Liver (tissue), 9 donors: Measurements from ENCODE around the gene SH3RF3. TPM values are rescaled to one million over a fixed set of nuclear protein-coding genes. Genes with fewer than 3 reads are reported as not detected.

ENCODE experiments used
- DNase-seq: peaks from one replicate; pipeline ENCODE4 v3.0.0-alpha.2; 2017; ENCODE audit warnings: low spot score
- H3K27ac ChIP-seq, 2 donors: one replicate each; pipeline ENCODE4 v1.7.0; 2013; ENCODE audit warnings: inconsistent platforms in 2 of 2, low read length in 2 of 2, control low read depth in 1 of 2, low read depth in 1 of 2, mild to moderate bottlenecking in 1 of 2
- H3K27me3 ChIP-seq, 4 donors: one replicate each; pipeline versions ENCODE4 v1.6.1 to v1.7.0; 2013; ENCODE audit warnings: low read length in 3 of 4, inconsistent platforms in 1 of 4, mild to moderate bottlenecking in 1 of 4, moderate library complexity in 1 of 4; ENCODE audit not compliant: control insufficient read depth in 4 of 4, insufficient read depth in 4 of 4
- H3K36me3 ChIP-seq, 4 donors: one replicate each; pipeline versions ENCODE4 v1.6.1 to v1.7.0; 2013; ENCODE audit warnings: low read length in 3 of 4, mild to moderate bottlenecking in 3 of 4, low read depth in 1 of 4, moderate library complexity in 1 of 4; ENCODE audit not compliant: control insufficient read depth in 4 of 4, insufficient read depth in 3 of 4
- H3K4me1 ChIP-seq, 4 donors: one replicate each; pipeline versions ENCODE4 v1.6.1 to v1.7.0; 2013; ENCODE audit warnings: low read length in 3 of 4, mild to moderate bottlenecking in 3 of 4, moderate library complexity in 1 of 4; ENCODE audit not compliant: control insufficient read depth in 4 of 4, insufficient read depth in 4 of 4
- H3K4me3 ChIP-seq, 3 donors: one replicate each; pipeline versions ENCODE4 v1.6.1 to v1.7.0; 2013; ENCODE audit warnings: low read length in 3 of 3, control low read depth in 1 of 3, low read depth in 1 of 3, mild to moderate bottlenecking in 1 of 3
- H3K9ac ChIP-seq, 2 donors: one replicate each; pipeline ENCODE4 v1.7.0; 2013; ENCODE audit warnings: low read length in 2 of 2, mild to moderate bottlenecking in 2 of 2, moderate library complexity in 2 of 2, control low read depth in 1 of 2, low read depth in 1 of 2
- H3K9me3 ChIP-seq, 4 donors: one replicate each; pipeline versions ENCODE4 v1.6.1 to v1.7.0; 2013; ENCODE audit warnings: low read length in 3 of 4; ENCODE audit not compliant: control insufficient read depth in 4 of 4
- EGR1 ChIP-seq, 2 donors: IDR thresholded peaks; 2 replicates each; pipeline ENCODE4 v1.6.1; 2016 to 2018; ENCODE audit warnings: antibody characterized with exemption in 2 of 2, low read depth in 2 of 2
- FOXA1 ChIP-seq: IDR thresholded peaks from 2 replicates; pipeline ENCODE4 v1.6.1; 2016; ENCODE audit warnings: antibody characterized with exemption
- FOXA2 ChIP-seq: IDR thresholded peaks from 2 replicates; pipeline ENCODE4 v1.6.1; 2016; ENCODE audit warnings: antibody characterized with exemption
- GABPA ChIP-seq, 2 donors: IDR thresholded peaks in 1 of 2; conservative IDR thresholded peaks in 1 of 2; 2 replicates each; pipeline ENCODE4 v1.6.1; 2016; ENCODE audit warnings: antibody characterized with exemption in 2 of 2, mild to moderate bottlenecking in 1 of 2, moderate library complexity in 1 of 2
- HNF4A ChIP-seq, 2 donors: conservative IDR thresholded peaks; 2 replicates each; pipeline ENCODE4 v1.6.1; 2016; ENCODE audit warnings: antibody characterized with exemption in 2 of 2, mild to moderate bottlenecking in 2 of 2
- HNF4G ChIP-seq: IDR thresholded peaks from 2 replicates; pipeline ENCODE4 v1.6.1; 2016; ENCODE audit warnings: antibody characterized with exemption
- NR2F2 ChIP-seq: IDR thresholded peaks from 2 replicates; pipeline ENCODE4 v1.6.1; 2016; ENCODE audit warnings: antibody characterized with exemption
- RAD21 ChIP-seq, 2 donors: IDR thresholded peaks; 2 replicates each; pipeline ENCODE4 v1.6.1; 2016; ENCODE audit warnings: antibody characterized with exemption in 2 of 2, mild to moderate bottlenecking in 2 of 2
- RXRA ChIP-seq, 2 donors: IDR thresholded peaks; 2 replicates each; pipeline ENCODE4 v1.6.1; 2017 to 2018; ENCODE audit warnings: antibody characterized with exemption in 2 of 2, mild to moderate bottlenecking in 1 of 2
- TAF1 ChIP-seq: conservative IDR thresholded peaks from 2 replicates; pipeline ENCODE4 v1.6.1; 2016; ENCODE audit warnings: antibody characterized with exemption, mild to moderate bottlenecking
- YY1 ChIP-seq: IDR thresholded peaks from 2 replicates; pipeline ENCODE4 v1.6.1; 2016; ENCODE audit warnings: antibody characterized with exemption, mild to moderate bottlenecking
- WGBS: extraction: QIAGEN DNeasy Blood & Tissue Kit; methylation state at CpG from one replicate; pipeline ENCODE4 v1.1.7; 2013; 5-methylcytosine and 5-hydroxymethylcytosine counted together
- polyA plus RNA-seq, 2 donors: library from polyadenylated mRNA; stranded (reverse) in 1 of 2; unstranded in 1 of 2; fragments of 200-250 nt in 1 of 2; fragments of >200 nt in 1 of 2; fragmentation: Nextera tagmentation in 1 of 2; extraction: Ambion mirVana in 1 of 2; gene quantifications; one replicate each; pipeline versions ENCODE4 v1.2.1 to v1.2.3, GENCODE V29; 2013 to 2015
- total RNA-seq, 2 donors: library from RNA; depleted of rRNA; stranded (reverse); fragments of >200 nt; gene quantifications; one replicate each; pipeline ENCODE4 v1.2.3, GENCODE V29; 2014
- TF ChIP-seq, protein P1 (sequence below): fragments of 150-350 bp; IDR thresholded peaks from 2 replicates; pipeline ENCODE4 v1.5.1; 2017; ENCODE audit warnings: improper control_type of control experiment, low read depth, low read length; ENCODE audit not compliant: missing input control
- TF ChIP-seq, protein P2 (sequence below): IDR thresholded peaks from 2 replicates; pipeline ENCODE4 v1.6.1; 2016; ENCODE audit warnings: antibody characterized with exemption
- TF ChIP-seq, protein P3 (sequence below): IDR thresholded peaks from 2 replicates; pipeline ENCODE4 v1.6.1; 2016; ENCODE audit warnings: antibody characterized with exemption
- TF ChIP-seq, protein P4 (sequence below): IDR thresholded peaks from 2 replicates; pipeline ENCODE4 v1.6.1; 2016; ENCODE audit warnings: antibody characterized with exemption
- donor health status: healthy.
- donor health status: healthy.
- donor health status: healthy.
- donor health status: healthy.
- donor health status: healthy.

The SH3RF3 gene
- total and polyA plus RNA-seq, 4 donors = 0.11 to 1.0 (median 0.54) TPM

DNA sequence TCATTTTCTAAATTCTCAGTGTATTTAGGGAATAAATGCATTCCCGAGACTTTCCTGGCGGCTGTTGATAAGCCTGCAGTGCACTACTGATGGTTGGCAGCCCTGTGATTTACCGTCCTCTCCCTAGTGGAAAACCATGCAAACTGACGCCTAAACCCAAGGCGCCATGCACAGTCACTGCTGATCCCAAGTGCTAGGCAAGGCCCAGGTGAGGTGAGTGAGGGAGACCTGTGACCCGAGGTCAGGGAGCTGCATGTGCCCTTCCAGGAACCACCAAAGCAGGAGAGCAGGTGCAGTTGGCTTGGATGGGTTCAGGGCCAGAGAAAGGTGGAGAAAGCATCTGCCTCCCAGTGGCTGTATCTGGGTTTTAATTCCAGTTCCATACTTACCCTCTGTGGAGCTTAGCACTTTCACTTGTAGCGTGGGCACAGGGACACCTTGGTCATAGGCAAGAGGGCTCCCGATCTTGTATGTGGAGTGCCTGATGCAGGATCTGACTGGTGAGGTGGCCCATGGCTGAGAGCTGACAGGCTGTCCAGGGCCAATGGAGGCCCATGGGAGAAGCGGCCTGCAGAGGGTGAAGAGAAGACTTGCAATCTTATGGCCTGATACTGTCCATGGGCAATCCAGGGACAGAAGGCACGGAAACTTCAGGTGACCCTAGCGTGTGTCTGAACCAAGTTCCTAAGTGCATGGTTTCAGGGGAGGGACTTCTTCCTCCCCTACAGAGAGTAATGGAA, 131.3 kb downstream of the SH3RF3 start:
- Histone ChIP-seq H3K36me3 (no peaks in the 10 kb centered on the region), H3K9me3 (no peaks in the 10 kb centered on the region), H3K27ac (no peak overlapping the region), H3K4me3 (no peak overlapping the region), H3K4me1 (peaks cover 0 to 3% (median 0%) of the 10 kb centered on the region in 4 donors), H3K27me3 (no peaks in the 10 kb centered on the region), H3K9ac (no peak overlapping the region)
- no peak for DNase-seq
- WGBS = 94% methylated on average over 11 of the region's 11 CpGs
- TF ChIP-seq NR2F2 = no peak

DNA sequence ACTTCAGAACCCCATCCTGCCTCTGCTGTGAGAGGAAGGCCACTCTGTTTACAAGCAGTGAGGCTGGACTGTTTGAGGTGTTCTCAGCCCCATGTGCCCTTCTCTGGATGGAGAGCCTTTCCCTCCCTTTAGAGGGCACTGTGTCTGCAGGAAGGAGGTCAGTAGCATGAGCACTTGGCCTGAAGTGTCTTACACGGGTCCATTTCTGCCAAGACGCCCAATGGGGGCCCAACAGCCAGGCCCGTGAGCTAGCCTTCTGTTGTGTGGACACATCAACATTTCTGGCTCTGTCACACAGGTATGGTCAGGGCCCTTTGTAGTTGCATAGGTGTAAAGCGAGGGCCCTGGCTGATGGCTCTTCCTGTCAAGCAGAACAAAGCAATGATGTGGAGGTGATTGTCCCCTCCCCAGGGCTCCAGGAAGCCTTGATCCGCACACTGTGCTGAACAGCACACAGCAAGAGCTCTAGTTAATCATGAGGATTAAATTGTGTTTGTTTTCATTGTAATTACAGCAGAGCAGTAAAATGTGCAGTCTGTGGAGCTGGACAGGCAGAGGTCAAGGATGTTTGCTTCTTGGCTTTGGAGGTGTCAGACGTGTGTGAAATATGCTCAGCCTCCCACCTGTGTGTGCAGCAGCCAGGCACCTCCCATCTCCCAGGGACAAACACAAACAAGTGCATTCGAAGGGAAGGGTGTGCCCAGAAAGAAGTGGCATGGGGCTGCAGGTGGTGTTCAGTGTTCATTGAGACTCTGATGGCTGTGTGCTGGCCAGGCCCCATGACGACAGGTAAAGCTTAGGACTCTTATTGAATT, 132.1 kb downstream of the SH3RF3 start:
- TF ChIP-seq TAF1 = no peak
- TF ChIP-seq, protein P1, sequence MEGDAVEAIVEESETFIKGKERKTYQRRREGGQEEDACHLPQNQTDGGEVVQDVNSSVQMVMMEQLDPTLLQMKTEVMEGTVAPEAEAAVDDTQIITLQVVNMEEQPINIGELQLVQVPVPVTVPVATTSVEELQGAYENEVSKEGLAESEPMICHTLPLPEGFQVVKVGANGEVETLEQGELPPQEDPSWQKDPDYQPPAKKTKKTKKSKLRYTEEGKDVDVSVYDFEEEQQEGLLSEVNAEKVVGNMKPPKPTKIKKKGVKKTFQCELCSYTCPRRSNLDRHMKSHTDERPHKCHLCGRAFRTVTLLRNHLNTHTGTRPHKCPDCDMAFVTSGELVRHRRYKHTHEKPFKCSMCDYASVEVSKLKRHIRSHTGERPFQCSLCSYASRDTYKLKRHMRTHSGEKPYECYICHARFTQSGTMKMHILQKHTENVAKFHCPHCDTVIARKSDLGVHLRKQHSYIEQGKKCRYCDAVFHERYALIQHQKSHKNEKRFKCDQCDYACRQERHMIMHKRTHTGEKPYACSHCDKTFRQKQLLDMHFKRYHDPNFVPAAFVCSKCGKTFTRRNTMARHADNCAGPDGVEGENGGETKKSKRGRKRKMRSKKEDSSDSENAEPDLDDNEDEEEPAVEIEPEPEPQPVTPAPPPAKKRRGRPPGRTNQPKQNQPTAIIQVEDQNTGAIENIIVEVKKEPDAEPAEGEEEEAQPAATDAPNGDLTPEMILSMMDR = peak; percentile 6
- TF ChIP-seq FOXA2 = no peak
- peak in 1 of 2 donors; percentile 27 for TF ChIP-seq RAD21 (IDR thresholded peaks at IDR 0.05)
- no peaks in the 10 kb centered on the region for H3K27me3 ChIP-seq
- H3K4me1 ChIP-seq = peaks cover 0 to 3% (median 0%) of the 10 kb centered on the region in 4 donors
- WGBS = 75% methylated on average over 8 of the region's 8 CpGs
- H3K36me3 ChIP-seq = no peaks in the 10 kb centered on the region
- no peak overlapping the region for H3K9ac ChIP-seq
- H3K4me3 ChIP-seq = no peak overlapping the region
- H3K9me3 ChIP-seq = no peaks in the 10 kb centered on the region
- no peak overlapping the region for H3K27ac ChIP-seq
- no peak for DNase-seq

DNA sequence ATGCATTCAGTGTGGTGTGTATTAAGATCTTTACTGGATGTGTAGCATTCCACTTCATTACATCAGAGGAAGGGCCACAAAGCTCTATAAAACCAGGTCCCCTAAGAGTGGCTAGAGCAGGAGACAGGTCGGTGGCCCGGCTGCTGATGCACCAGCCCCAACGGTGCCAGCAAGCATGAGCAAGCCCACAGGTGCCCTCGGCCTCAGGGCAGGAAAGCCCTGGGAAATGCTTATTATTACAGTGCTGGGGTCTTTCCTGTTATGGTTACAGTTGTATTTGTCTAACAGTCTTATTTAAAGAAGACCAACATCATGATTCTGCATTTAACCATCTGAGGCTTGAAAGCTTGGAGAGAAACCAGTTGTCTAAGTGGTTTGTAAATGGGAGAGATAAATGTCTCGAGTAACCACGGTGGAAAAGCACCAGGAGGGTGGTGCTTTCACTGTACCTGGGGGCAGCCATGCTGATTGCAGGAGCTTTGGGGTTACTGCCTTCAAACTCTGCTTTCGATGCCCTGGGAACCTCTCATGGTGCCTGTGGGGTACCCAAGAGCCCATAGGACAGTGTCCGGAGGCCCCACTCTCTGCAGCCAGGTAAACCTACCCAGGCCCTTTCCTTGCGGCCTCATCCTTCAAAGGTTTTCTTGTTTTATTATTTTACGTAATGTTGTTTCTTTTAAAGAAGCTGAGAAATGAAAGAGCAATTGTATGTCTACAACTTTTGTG, 133.1 kb downstream of the SH3RF3 start:
- Histone ChIP-seq H3K27ac (no peak overlapping the region), H3K4me3 (no peak overlapping the region), H3K9ac (no peak overlapping the region), H3K36me3 (no peaks in the 10 kb centered on the region), H3K4me1 (peaks cover 0 to 3% (median 0%) of the 10 kb centered on the region in 4 donors), H3K9me3 (no peaks in the 10 kb centered on the region), H3K27me3 (no peaks in the 10 kb centered on the region)
- 93% methylated on average over 10 of the region's 10 CpGs for WGBS
- DNase-seq = no peak
- TF ChIP-seq, protein P1 = no peak
- TF ChIP-seq, protein P2, sequence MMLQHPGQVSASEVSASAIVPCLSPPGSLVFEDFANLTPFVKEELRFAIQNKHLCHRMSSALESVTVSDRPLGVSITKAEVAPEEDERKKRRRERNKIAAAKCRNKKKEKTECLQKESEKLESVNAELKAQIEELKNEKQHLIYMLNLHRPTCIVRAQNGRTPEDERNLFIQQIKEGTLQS = no peak
- no peak for TF ChIP-seq EGR1 (IDR thresholded peaks at IDR 0.05; ENCODE audit: low read depth in 2 of 2)
- TF ChIP-seq, protein P3, sequence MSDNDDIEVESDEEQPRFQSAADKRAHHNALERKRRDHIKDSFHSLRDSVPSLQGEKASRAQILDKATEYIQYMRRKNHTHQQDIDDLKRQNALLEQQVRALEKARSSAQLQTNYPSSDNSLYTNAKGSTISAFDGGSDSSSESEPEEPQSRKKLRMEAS = no peak
- no peak for TF ChIP-seq HNF4A (conservative IDR thresholded peaks at IDR 0.05)
- no peak for TF ChIP-seq TAF1
- TF ChIP-seq RXRA (IDR thresholded peaks at IDR 0.05) = no peak
- TF ChIP-seq NR2F2 = no peak
- TF ChIP-seq FOXA1 = no peak
- no peak for TF ChIP-seq RAD21 (IDR thresholded peaks at IDR 0.05)
- no peak for TF ChIP-seq HNF4G
- no peak for TF ChIP-seq GABPA (IDR thresholded peaks at IDR 0.05 in 1 of 2, conservative IDR thresholded peaks at IDR 0.05 in 1 of 2)
- TF ChIP-seq YY1 = no peak
- TF ChIP-seq, protein P4, sequence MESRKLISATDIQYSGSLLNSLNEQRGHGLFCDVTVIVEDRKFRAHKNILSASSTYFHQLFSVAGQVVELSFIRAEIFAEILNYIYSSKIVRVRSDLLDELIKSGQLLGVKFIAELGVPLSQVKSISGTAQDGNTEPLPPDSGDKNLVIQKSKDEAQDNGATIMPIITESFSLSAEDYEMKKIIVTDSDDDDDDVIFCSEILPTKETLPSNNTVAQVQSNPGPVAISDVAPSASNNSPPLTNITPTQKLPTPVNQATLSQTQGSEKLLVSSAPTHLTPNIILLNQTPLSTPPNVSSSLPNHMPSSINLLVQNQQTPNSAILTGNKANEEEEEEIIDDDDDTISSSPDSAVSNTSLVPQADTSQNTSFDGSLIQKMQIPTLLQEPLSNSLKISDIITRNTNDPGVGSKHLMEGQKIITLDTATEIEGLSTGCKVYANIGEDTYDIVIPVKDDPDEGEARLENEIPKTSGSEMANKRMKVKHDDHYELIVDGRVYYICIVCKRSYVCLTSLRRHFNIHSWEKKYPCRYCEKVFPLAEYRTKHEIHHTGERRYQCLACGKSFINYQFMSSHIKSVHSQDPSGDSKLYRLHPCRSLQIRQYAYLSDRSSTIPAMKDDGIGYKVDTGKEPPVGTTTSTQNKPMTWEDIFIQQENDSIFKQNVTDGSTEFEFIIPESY = no peak
